H1 (cell line): ENCODE measurements around the gene THAP5. TPM values are rescaled to one million over a fixed set of nuclear protein-coding genes. Genes with fewer than 3 reads are reported as not detected.

Experiments
- CTCF ChIA-PET: fragments of 300-600 bp; sonication (Branson Sonifier 250); formaldehyde crosslinking; loops from one replicate; lab custom pipeline; 2021; ENCODE audit not compliant: partially characterized antibody; lab: Charles Lee
- POLR2A ChIA-PET: fragments of 300-600 bp; sonication (Branson Sonifier 250); formaldehyde crosslinking; loops from one replicate; lab custom pipeline; 2021; ENCODE audit warnings: inconsistent platforms; ENCODE audit not compliant: partially characterized antibody; lab: Charles Lee
- DNase-seq, 2 experiments: peaks; one replicate each; pipeline versions ENCODE4 v3.0.0 to v3.0.0-alpha.2; 2010 to 2022; ENCODE audit warnings: low spot score in 2 of 2, low read depth in 1 of 2, mixed read lengths in 1 of 2
- FAIRE-seq: peaks from 2 replicates; lab custom pipeline; 2011; peaks lifted over from hg19 to GRCh38; lab: Jason Lieb, UNC
- H2AFZ ChIP-seq: 2 replicates; pipeline ENCODE4 v1.8.1; 2012; ENCODE audit warnings: low read length, inconsistent platforms
- H2AK5ac ChIP-seq: 2 replicates; pipeline ENCODE4 v1.6.1; 2013; ENCODE audit warnings: low read depth, low read length
- H2BK120ac ChIP-seq: replicated peaks from 2 replicates; pipeline ENCODE3; 2013; ENCODE audit warnings: low read depth, low read length, inconsistent platforms
- H2BK12ac ChIP-seq: 2 replicates; pipeline ENCODE4 v1.6.1; 2013; ENCODE audit warnings: low read depth, low read length
- H2BK15ac ChIP-seq: 2 replicates; pipeline ENCODE4 v1.6.1; 2013; ENCODE audit warnings: low read length
- H2BK20ac ChIP-seq: 2 replicates; pipeline ENCODE4 v1.6.1; 2013; ENCODE audit warnings: low read length
- H2BK5ac ChIP-seq: 2 replicates; pipeline ENCODE4 v1.6.1; 2013; ENCODE audit warnings: low read depth, low read length
- H3K14ac ChIP-seq: 2 replicates; pipeline ENCODE4 v1.6.1; 2013; ENCODE audit warnings: inconsistent platforms; ENCODE audit not compliant: insufficient read length
- H3K18ac ChIP-seq: 2 replicates; pipeline ENCODE4 v1.6.1; 2013; ENCODE audit warnings: low read length; ENCODE audit errors: extremely low read depth
- H3K23ac ChIP-seq: 2 replicates; pipeline ENCODE4 v1.6.1; 2013; ENCODE audit warnings: inconsistent platforms; ENCODE audit not compliant: insufficient read length
- H3K23me2 ChIP-seq: 2 replicates; pipeline ENCODE4 v1.6.1; 2013; ENCODE audit warnings: low read depth, low read length
- H3K27ac ChIP-seq: 2 replicates; pipeline ENCODE4 v1.6.1; 2011; ENCODE audit warnings: low read depth, low read length, inconsistent platforms
- H3K27me3 ChIP-seq, 4 experiments: replicated peaks in 1 of 4; 1 replicate in 1 of 4; 2 replicates in 3 of 4; pipeline versions ENCODE4 v1.6.1 to v1.8.1; 2011 to 2013; ENCODE audit warnings: low read length in 3 of 4, mild to moderate bottlenecking in 3 of 4, inconsistent platforms in 2 of 4, mixed read lengths in 2 of 4, moderate library complexity in 1 of 4; ENCODE audit not compliant: control insufficient read depth in 3 of 4, insufficient read depth in 3 of 4; ENCODE audit errors: extremely low read depth in 1 of 4
- H3K36me3 ChIP-seq, 4 experiments: 2 replicates each; pipeline versions ENCODE4 v1.6.1 to v1.8.1; 2011 to 2013; ENCODE audit warnings: mild to moderate bottlenecking in 4 of 4, low read length in 3 of 4, moderate library complexity in 2 of 4, control low read depth in 1 of 4, inconsistent platforms in 1 of 4; ENCODE audit not compliant: insufficient read depth in 4 of 4, control insufficient read depth in 2 of 4
- H3K4ac ChIP-seq: replicated peaks from 2 replicates; pipeline ENCODE3; 2013; ENCODE audit warnings: low read length, low read depth, mixed read lengths, inconsistent platforms; ENCODE audit not compliant: insufficient read length
- H3K4me1 ChIP-seq, 4 experiments: replicated peaks in 1 of 4; 1 replicate in 1 of 4; 2 replicates in 3 of 4; pipeline versions ENCODE4 v1.6.1 to v1.8.1; 2011 to 2013; ENCODE audit warnings: low read length in 3 of 4, inconsistent platforms in 2 of 4, mixed read lengths in 1 of 4; ENCODE audit not compliant: insufficient read depth in 4 of 4, control insufficient read depth in 3 of 4
- H3K4me2 ChIP-seq, 2 experiments: 2 replicates each; pipeline versions ENCODE4 v1.6.1 to v1.8.1; 2011 to 2013; ENCODE audit warnings: low read depth in 2 of 2, low read length in 2 of 2, control low read depth in 1 of 2, inconsistent platforms in 1 of 2, mild to moderate bottlenecking in 1 of 2; ENCODE audit not compliant: insufficient read depth in 1 of 2
- H3K4me3 ChIP-seq, 4 experiments: fragments of 200-600, 300-600 bp in 1 of 4; sonication (generic), shearing (Covaris generic), sonication (Bioruptor Twin) in 1 of 4; 2 replicates each; pipeline versions ENCODE4 v1.5.1 to v1.8.1; 2011 to 2016; ENCODE audit warnings: low read length in 4 of 4, low read depth in 3 of 4, control low read depth in 2 of 4, inconsistent platforms in 2 of 4, mild to moderate bottlenecking in 2 of 4, mixed read lengths in 1 of 4, moderate library complexity in 1 of 4; ENCODE audit not compliant: insufficient read depth in 2 of 4; ENCODE audit errors: extremely low read depth in 1 of 4
- H3K56ac ChIP-seq: replicated peaks from 2 replicates; pipeline ENCODE3; 2013; ENCODE audit warnings: low read depth, mild to moderate bottlenecking, mixed read lengths, low read length, inconsistent platforms; ENCODE audit not compliant: insufficient read length
- H3K79me1 ChIP-seq: 2 replicates; pipeline ENCODE4 v1.6.1; 2013; ENCODE audit warnings: low read depth, low read length, control low read depth
- H3K79me2 ChIP-seq, 2 experiments: 2 replicates each; pipeline versions ENCODE4 v1.6.1 to v1.8.1; 2012 to 2013; ENCODE audit warnings: low read length in 2 of 2, mild to moderate bottlenecking in 2 of 2, inconsistent platforms in 1 of 2; ENCODE audit not compliant: insufficient read depth in 2 of 2, control insufficient read depth in 1 of 2
- H3K9ac ChIP-seq, 4 experiments: replicated peaks in 1 of 4; 1 replicate in 1 of 4; 2 replicates in 3 of 4; pipeline versions ENCODE4 v1.6.1 to v1.8.1; 2011 to 2013; ENCODE audit warnings: low read depth in 3 of 4, low read length in 3 of 4, control low read depth in 2 of 4, mild to moderate bottlenecking in 2 of 4, moderate library complexity in 2 of 4, inconsistent platforms in 1 of 4; ENCODE audit errors: extremely low read depth in 1 of 4
- H3K9me3 ChIP-seq, 2 experiments: 2 replicates each; pipeline versions ENCODE4 v1.6.1 to v1.8.1; 2012 to 2013; ENCODE audit warnings: mild to moderate bottlenecking in 2 of 2, moderate library complexity in 2 of 2, control low read depth in 1 of 2, inconsistent platforms in 1 of 2, low read depth in 1 of 2, low read length in 1 of 2, mixed read lengths in 1 of 2; ENCODE audit not compliant: insufficient read depth in 2 of 2
- H4K20me1 ChIP-seq, 2 experiments: replicated peaks in 1 of 2; 2 replicates each; pipeline versions ENCODE3 to v1.8.1; 2011 to 2013; ENCODE audit warnings: inconsistent platforms in 2 of 2, low read length in 2 of 2, mild to moderate bottlenecking in 1 of 2; ENCODE audit not compliant: insufficient read depth in 2 of 2, control insufficient read depth in 1 of 2
- H4K5ac ChIP-seq: 2 replicates; pipeline ENCODE4 v1.6.1; 2013; ENCODE audit warnings: low read length, low read depth, mixed read lengths, inconsistent platforms; ENCODE audit not compliant: insufficient read length
- H4K8ac ChIP-seq: 2 replicates; pipeline ENCODE4 v1.8.0; 2013; ENCODE audit warnings: mild to moderate bottlenecking, moderate library complexity, low read length, inconsistent platforms; ENCODE audit not compliant: insufficient read depth; ENCODE audit errors: extremely low read depth
- H4K91ac ChIP-seq: replicated peaks from 2 replicates; pipeline ENCODE3; 2013; ENCODE audit warnings: low read length, mixed read lengths, inconsistent platforms; ENCODE audit not compliant: insufficient read length
- ATF2 ChIP-seq: IDR thresholded peaks from 2 replicates; pipeline ENCODE4 v1.6.1; 2012; ENCODE audit warnings: low read length, inconsistent platforms
- BACH1 ChIP-seq: IDR thresholded peaks from 2 replicates; pipeline ENCODE4 v1.6.1; 2012; ENCODE audit warnings: low read length, improper control_type of control experiment
- BRCA1 ChIP-seq: IDR thresholded peaks from 2 replicates; pipeline ENCODE4 v1.6.1; 2012; ENCODE audit warnings: low read depth, low read length, improper control_type of control experiment
- E2F6 ChIP-seq: IDR thresholded peaks from 2 replicates; pipeline ENCODE4 v1.6.1; 2012; ENCODE audit warnings: inconsistent platforms
- EP300 ChIP-seq, 2 experiments: IDR thresholded peaks; 1 replicate in 1 of 2; 2 replicates in 1 of 2; pipeline ENCODE4 v1.6.1; 2011 to 2012; ENCODE audit warnings: low read depth in 2 of 2, low read length in 2 of 2, mild to moderate bottlenecking in 2 of 2, borderline replicate concordance in 1 of 2, inconsistent platforms in 1 of 2, moderate library complexity in 1 of 2
- POLR2AphosphoS5 ChIP-seq: IDR thresholded peaks from 2 replicates; pipeline ENCODE4 v1.6.1; 2011; ENCODE audit warnings: low read depth, low read length
- POU5F1 ChIP-seq: IDR thresholded peaks from 2 replicates; pipeline ENCODE4 v1.6.1; 2011; ENCODE audit warnings: low read depth, mild to moderate bottlenecking, low read length, moderate library complexity
- SIN3A ChIP-seq, 2 experiments: IDR thresholded peaks in 1 of 2; conservative IDR thresholded peaks in 1 of 2; 2 replicates each; pipeline ENCODE4 v1.6.1; 2011 to 2012; ENCODE audit warnings: low read length in 2 of 2, improper control_type of control experiment in 1 of 2, low read depth in 1 of 2, mild to moderate bottlenecking in 1 of 2
- SP2 ChIP-seq: IDR thresholded peaks from 2 replicates; pipeline ENCODE4 v1.6.1; 2012; ENCODE audit warnings: mild to moderate bottlenecking, low read length, inconsistent platforms
- SP4 ChIP-seq: IDR thresholded peaks from 2 replicates; pipeline ENCODE4 v1.6.1; 2012; ENCODE audit warnings: low read length, inconsistent platforms
- TEAD4 ChIP-seq: IDR thresholded peaks from 2 replicates; pipeline ENCODE4 v1.6.1; 2012; ENCODE audit warnings: low read depth, low read length, inconsistent platforms, mixed read lengths
- ZNF274 ChIP-seq: IDR thresholded peaks from 2 replicates; pipeline ENCODE4 v1.7.0; 2012; ENCODE audit warnings: low read length, borderline replicate concordance; ENCODE audit errors: extremely low read depth
- WGBS, 2 experiments: shearing (Covaris generic) in 1 of 2; methylation state at CpG; one replicate each; pipeline versions ENCODE4 v1.1.6 to v1.1.7; 2013 to 2015; ENCODE audit warnings: low lambda C conversion rate in 2 of 2, mixed read lengths in 2 of 2, inconsistent platforms in 1 of 2, low coverage in 1 of 2, missing lambda C conversion rate in 1 of 2; ENCODE audit not compliant: insufficient replicate concordance in 2 of 2, insufficient coverage in 1 of 2, insufficient read length in 1 of 2; ENCODE audit errors: extremely low coverage in 1 of 2, missing lambda C conversion rate in 1 of 2; 5-methylcytosine and 5-hydroxymethylcytosine counted together
- polyA plus RNA-seq, 7 experiments: library from polyadenylated mRNA; depleted of rRNA in 3 of 7; stranded (reverse) in 5 of 7; unstranded in 2 of 7; fragments of >200 nt in 5 of 7; fragments of 200-250 nt in 2 of 7; gene quantifications; 1 replicate in 5 of 7; 2 replicates in 1 of 7; 4 replicates in 1 of 7; pipeline versions ENCODE4 v1.2.1 to v1.2.3, GENCODE V29; 2011 to 2013; ENCODE audit warnings: missing spikeins in 2 of 7, mixed read lengths in 2 of 7
- total RNA-seq: library from RNA; stranded (reverse); fragmentation: NEBNext Ultra II Directional; extraction: Animal tissue kit (Norgen Biotek cat#: 25700); gene quantifications from 2 replicates; pipeline ENCODE4 v1.2.1, GENCODE V29; 2021

Gene THAP5
- total and polyA plus RNA-seq, 2 of the 8 experiments (the other 6 are each of a cell fraction or from before 2014, with no cell fraction given): 3.9 to 24.2 TPM

GRCh38 chr7:108522780-108523179 is 46.7 kb downstream of the THAP5 start:
- Histone ChIP-seq H4K5ac (peak overlapping the region; percentile 35), H3K79me2 (peaks cover 0 to 58% of the 10 kb centered on the region in 2 experiments; a peak in 3 of 4 replicates), H3K4me1 (peaks cover 2 to 16% (median 9%) of the 10 kb centered on the region in 4 experiments; a peak in 4 of 7 replicates), H2AK5ac (no peak overlapping the region), H3K27me3 (no peaks in the 10 kb centered on the region), H4K20me1 (no peaks in the 10 kb centered on the region), H3K14ac (no peak overlapping the region), H2BK20ac (no peak overlapping the region), H2BK120ac (no peak overlapping the region), H3K23ac (no peak overlapping the region), H3K23me2 (peaks cover 4% of the 10 kb centered on the region; the same call in 1 of the 2 replicates), H2BK12ac (no peak overlapping the region), H2BK15ac (no peak overlapping the region), H3K18ac (no peak overlapping the region), H2BK5ac (no peak overlapping the region), H3K79me1 (peaks cover 6% of the 10 kb centered on the region; the same call in 1 of the 2 replicates), H3K56ac (no peak overlapping the region), H3K4ac (no peak overlapping the region), H3K4me2 (peak overlapping the region; percentile 44 to 93), H3K4me3 (peak overlapping the region in 1 of 4 experiments; percentile 30; a peak in 1 of 8 replicates), H4K8ac (no peak overlapping the region), H3K9ac (no peak overlapping the region), H3K27ac (no peak overlapping the region), H3K9me3 (no peaks in the 10 kb centered on the region), H2AFZ (no peak overlapping the region), H3K36me3 (peaks cover 0 to 6% (median 2%) of the 10 kb centered on the region in 4 experiments; a peak in 2 of 8 replicates), H4K91ac (no peak overlapping the region)
- WGBS, 2 experiments: 83% methylated on average over 2 of the region's 2 CpGs; no CpG with 5 or more reads in 1 of the 2 experiments
- FAIRE-seq (no peak), DNase-seq (no peak)
- CTCF ChIA-PET: interaction anchor here (0.7 to 1.5 kb wide), 5 partner anchors 9 to 91 kb away, joined by 3 to 7 read pairs (median 4); no protein-coding TSS in a partner anchor
- POLR2A ChIA-PET: no interaction called here
- TF ChIP-seq EP300 (IDR thresholded peaks at IDR 0.05; ENCODE audit: borderline replicate concordance in 1 of 2, low read depth in 2 of 2, low read length in 2 of 2) (no peak), SP4 (no peak), TEAD4 (no peak), BRCA1 (no peak), E2F6 (no peak), SIN3A (conservative IDR thresholded peaks at IDR 0.05 in 1 of 2, IDR thresholded peaks at IDR 0.05 in 1 of 2; ENCODE audit: low read depth in 1 of 2, low read length in 2 of 2) (no peak), ATF2 (no peak), POLR2AphosphoS5 (no peak), BACH1 (no peak), ZNF274 (no peak), SP2 (no peak), POU5F1 (no peak)
